Neuron (in vitro differentiated cells): ENCODE results near the gene MESD.

Experiments used
- H2AFZ ChIP-seq: one replicate; pipeline ENCODE4 v1.6.1; 2013; ENCODE audit warnings: low read depth, mild to moderate bottlenecking, inconsistent platforms, low read length, moderate library complexity
- H3K27me3 ChIP-seq: one replicate; pipeline ENCODE4 v1.6.1; 2013; ENCODE audit warnings: low read length; ENCODE audit not compliant: insufficient read depth
- H3K36me3 ChIP-seq: one replicate; pipeline ENCODE4 v1.6.1; 2013; ENCODE audit warnings: low read length; ENCODE audit not compliant: insufficient read depth
- H3K4me1 ChIP-seq: one replicate; pipeline ENCODE4 v1.6.1; 2013; ENCODE audit warnings: low read length; ENCODE audit not compliant: insufficient read depth
- H3K4me3 ChIP-seq: 2 replicates; pipeline ENCODE4 v1.5.1; 2013; ENCODE audit warnings: mild to moderate bottlenecking, low read length, moderate library complexity
- H3K9me3 ChIP-seq: one replicate; pipeline ENCODE4 v1.6.1; 2013; ENCODE audit warnings: low read length

Gene MESD

DNA sequence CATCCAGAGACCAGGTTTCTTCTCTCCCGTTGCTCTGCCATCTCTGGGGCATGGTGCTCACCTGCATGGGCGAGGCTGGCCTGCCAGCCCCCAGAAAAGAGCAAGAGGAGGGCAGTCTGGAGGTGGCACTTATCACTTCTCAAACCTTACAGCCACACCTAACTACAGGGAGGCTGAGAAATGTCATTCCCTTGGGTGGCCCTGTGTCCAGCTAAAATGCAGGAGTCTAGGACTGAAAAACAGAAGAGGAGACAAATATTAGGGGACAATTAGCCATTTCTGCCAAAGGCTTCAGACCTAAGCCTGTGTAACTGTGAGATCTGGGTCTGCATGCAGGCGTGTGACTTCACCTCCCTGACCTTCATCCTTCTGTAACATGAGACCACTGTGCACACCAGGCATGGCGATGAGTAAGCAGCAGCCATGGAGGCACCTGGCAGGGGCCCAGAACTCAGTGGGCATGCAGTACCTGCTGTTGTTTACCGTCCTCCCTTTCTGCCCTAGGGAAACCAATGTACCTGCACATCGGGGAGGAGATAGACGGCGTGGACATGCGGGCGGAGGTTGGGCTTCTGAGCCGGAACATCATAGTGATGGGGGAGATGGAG, 83.4 kb downstream of the MESD start:
- Histone ChIP-seq H3K36me3 (no peaks in the 10 kb centered on the region), H3K4me3 (no peak overlapping the region)

DNA sequence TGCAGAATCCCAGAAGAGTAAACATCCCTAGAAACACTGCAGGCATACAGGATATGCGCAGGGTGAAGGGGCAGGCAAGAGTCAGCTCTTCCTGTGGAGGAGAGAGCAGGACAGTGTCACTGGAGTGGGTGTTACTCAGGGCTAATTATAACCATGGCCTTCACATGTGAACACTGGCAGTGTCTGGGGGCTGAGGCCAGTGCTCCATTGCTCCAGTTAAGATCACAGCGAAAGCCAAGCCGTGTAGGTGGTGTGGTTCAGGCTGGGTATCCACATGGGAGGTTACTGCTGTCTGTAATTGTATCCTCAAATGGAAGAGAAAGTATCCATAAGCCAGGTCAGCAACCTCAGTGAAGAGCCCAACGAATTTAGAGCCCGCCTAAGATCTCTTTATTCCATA, 84.6 kb downstream of the MESD start:
- Histone ChIP-seq H3K36me3 (no peaks in the 10 kb centered on the region), H3K9me3 (peaks cover 4% of the 10 kb centered on the region), H3K4me1 (no peaks in the 10 kb centered on the region), H3K4me3 (no peak overlapping the region), H3K27me3 (no peaks in the 10 kb centered on the region), H2AFZ (no peak overlapping the region)

More for the DNA sequence above, 83.4 kb downstream of the MESD start:
- Histone ChIP-seq H3K27me3 (no peaks in the 10 kb centered on the region), H3K9me3 (peaks cover 4% of the 10 kb centered on the region), H2AFZ (no peak overlapping the region), H3K4me1 (no peaks in the 10 kb centered on the region)

DNA sequence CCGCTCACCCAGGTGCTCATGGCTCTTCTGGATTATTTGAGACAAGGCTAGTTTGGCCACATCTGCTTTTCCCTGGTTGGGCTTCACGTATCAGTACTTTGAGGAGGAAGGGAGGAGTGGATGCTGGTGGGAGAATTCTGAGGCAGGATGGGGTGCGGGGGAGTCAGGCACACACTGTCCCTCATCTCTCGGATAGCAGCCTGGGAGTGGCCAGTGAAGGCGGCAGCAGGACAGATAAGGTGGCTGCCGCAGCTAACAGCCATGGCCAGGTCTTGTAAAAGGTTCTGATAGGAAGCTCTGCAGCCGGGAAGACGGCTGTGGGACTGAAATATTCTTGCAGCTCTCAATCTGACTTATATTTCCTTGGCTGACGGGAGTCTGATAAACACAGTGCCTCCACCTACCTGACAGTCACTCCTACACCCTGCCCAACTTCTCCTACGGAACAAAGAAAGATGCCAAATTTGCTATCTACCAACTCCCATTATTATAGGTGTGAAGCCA, 87.3 kb downstream of the MESD start:
- Histone ChIP-seq H3K27me3 (no peaks in the 10 kb centered on the region), H3K4me1 (no peaks in the 10 kb centered on the region), H3K36me3 (no peaks in the 10 kb centered on the region), H3K4me3 (no peak overlapping the region), H2AFZ (no peak overlapping the region), H3K9me3 (peaks cover 3% of the 10 kb centered on the region)

DNA sequence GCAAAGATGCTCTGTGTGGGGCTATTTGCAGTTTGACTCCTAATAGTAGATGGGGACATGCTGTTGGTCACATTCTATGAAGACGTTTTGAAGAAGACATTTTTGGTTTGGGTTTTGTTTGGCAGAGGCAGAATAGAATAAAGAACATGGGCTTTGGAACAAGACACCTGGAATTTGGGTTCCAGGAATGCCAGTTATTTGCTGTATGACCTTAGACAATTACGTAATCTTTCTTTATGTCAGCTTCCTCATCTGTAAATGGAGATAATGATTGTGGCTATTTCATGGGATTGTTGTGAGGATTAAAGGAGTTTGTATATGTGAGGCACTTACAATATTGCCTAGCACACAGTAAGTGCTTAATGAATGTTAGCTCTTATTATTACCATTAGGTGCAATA, 91.6 kb downstream of the MESD start:
- Histone ChIP-seq H3K4me1 (no peaks in the 10 kb centered on the region), H2AFZ (no peak overlapping the region), H3K4me3 (no peak overlapping the region), H3K36me3 (no peaks in the 10 kb centered on the region), H3K9me3 (no peaks in the 10 kb centered on the region), H3K27me3 (no peaks in the 10 kb centered on the region)
